H9 (cell line): ENCODE data around the gene HSD3B1. TPM values are rescaled to one million over a fixed set of nuclear protein-coding genes. Genes with fewer than 3 reads are reported as not detected.

Experiments
- DNase-seq: peaks from one replicate; pipeline ENCODE4 v3.0.0-alpha.2; 2017
- H2AFZ ChIP-seq: one replicate; pipeline ENCODE4 v1.6.1; 2013; ENCODE audit warnings: mild to moderate bottlenecking, low read length, control low read depth, moderate library complexity
- H2AK5ac ChIP-seq: 2 replicates; pipeline ENCODE4 v1.6.1; 2013; ENCODE audit warnings: low read length, control low read depth, mixed read lengths; ENCODE audit not compliant: insufficient read length
- H2BK120ac ChIP-seq: one replicate; pipeline ENCODE4 v1.6.1; 2013; ENCODE audit warnings: low read depth, mild to moderate bottlenecking, low read length, control low read depth, inconsistent platforms; ENCODE audit not compliant: poor library complexity, severe bottlenecking
- H2BK12ac ChIP-seq: 2 replicates; pipeline ENCODE4 v1.6.1; 2013; ENCODE audit warnings: low read length, control low read depth, mixed read lengths, low read depth; ENCODE audit not compliant: insufficient read length
- H2BK15ac ChIP-seq: 2 replicates; pipeline ENCODE4 v1.6.1; 2013; ENCODE audit warnings: low read depth, low read length, control low read depth
- H2BK20ac ChIP-seq: one replicate; pipeline ENCODE4 v1.6.1; 2013; ENCODE audit warnings: low read depth, mild to moderate bottlenecking, low read length, control low read depth, inconsistent platforms; ENCODE audit not compliant: poor library complexity, severe bottlenecking
- H2BK5ac ChIP-seq: 2 replicates; pipeline ENCODE4 v1.6.1; 2013; ENCODE audit warnings: low read length, control low read depth, mixed read lengths; ENCODE audit not compliant: insufficient read length
- H3K14ac ChIP-seq: 2 replicates; pipeline ENCODE4 v1.6.1; 2013; ENCODE audit warnings: low read length, control low read depth; ENCODE audit not compliant: insufficient read depth
- H3K18ac ChIP-seq: 2 replicates; pipeline ENCODE4 v1.6.1; 2013; ENCODE audit warnings: low read depth, mild to moderate bottlenecking, mixed read lengths, low read length, control low read depth; ENCODE audit not compliant: insufficient read length
- H3K23ac ChIP-seq: 2 replicates; pipeline ENCODE4 v1.6.1; 2013; ENCODE audit warnings: low read length, control low read depth, mixed read lengths, low read depth; ENCODE audit not compliant: insufficient read length
- H3K23me2 ChIP-seq: 2 replicates; pipeline ENCODE4 v1.6.1; 2013; ENCODE audit warnings: low read depth, mild to moderate bottlenecking, mixed read lengths, low read length, control low read depth; ENCODE audit not compliant: insufficient read length, poor library complexity, severe bottlenecking
- H3K27ac ChIP-seq: 2 replicates; pipeline ENCODE4 v1.5.1; 2013; ENCODE audit warnings: low read length, control low read depth, mixed read lengths, low read depth; ENCODE audit not compliant: insufficient read length
- H3K27me3 ChIP-seq: 2 replicates; pipeline ENCODE4 v1.6.1; 2013; ENCODE audit warnings: low read length, control low read depth, inconsistent platforms; ENCODE audit not compliant: insufficient read depth
- H3K4ac ChIP-seq: 2 replicates; pipeline ENCODE4 v1.6.1; 2013; ENCODE audit warnings: low read depth, mild to moderate bottlenecking, control low read depth, inconsistent platforms, low read length, moderate library complexity
- H3K4me1 ChIP-seq: 2 replicates; pipeline ENCODE4 v1.6.1; 2013; ENCODE audit warnings: low read length, control low read depth, inconsistent platforms; ENCODE audit not compliant: insufficient read depth
- H3K4me2 ChIP-seq: 2 replicates; pipeline ENCODE4 v1.6.1; 2013; ENCODE audit warnings: low read length, control low read depth, mixed read lengths; ENCODE audit not compliant: insufficient read length, insufficient read depth
- H3K56ac ChIP-seq: 2 replicates; pipeline ENCODE4 v1.6.1; 2013; ENCODE audit warnings: low read depth, mild to moderate bottlenecking, mixed read lengths, low read length, control low read depth; ENCODE audit not compliant: insufficient read length
- H3K79me1 ChIP-seq: 2 replicates; pipeline ENCODE4 v1.6.1; 2013; ENCODE audit warnings: low read depth, mild to moderate bottlenecking, moderate library complexity, low read length, control low read depth, inconsistent platforms; ENCODE audit not compliant: insufficient read depth, poor library complexity, severe bottlenecking
- H3K79me2 ChIP-seq: 2 replicates; pipeline ENCODE4 v1.6.1; 2013; ENCODE audit warnings: low read length, control low read depth, inconsistent platforms; ENCODE audit not compliant: insufficient read depth
- H3K9ac ChIP-seq: 2 replicates; pipeline ENCODE4 v1.6.1; 2013; ENCODE audit warnings: low read length, control low read depth, mixed read lengths; ENCODE audit not compliant: insufficient read length; ENCODE audit errors: extremely low read depth
- H3K9me3 ChIP-seq: one replicate; pipeline ENCODE4 v1.6.1; 2013; ENCODE audit warnings: low read depth, low read length, inconsistent platforms; ENCODE audit not compliant: control insufficient read depth
- H3T11ph ChIP-seq: one replicate; pipeline ENCODE4 v1.6.1; 2013; ENCODE audit warnings: mild to moderate bottlenecking, low read length, control low read depth, inconsistent platforms
- H4K20me1 ChIP-seq: one replicate; pipeline ENCODE4 v1.6.1; 2013; ENCODE audit not compliant: control insufficient read depth, insufficient read length, insufficient read depth
- H4K5ac ChIP-seq: 2 replicates; pipeline ENCODE4 v1.6.1; 2013; ENCODE audit warnings: low read depth, mild to moderate bottlenecking, mixed read lengths, low read length, control low read depth; ENCODE audit not compliant: insufficient read length
- H4K8ac ChIP-seq: replicated peaks from 2 replicates; pipeline ENCODE4 v1.6.1; 2013; ENCODE audit warnings: low read length, control low read depth, mixed read lengths, low read depth; ENCODE audit not compliant: insufficient read length
- H4K91ac ChIP-seq: 2 replicates; pipeline ENCODE4 v1.6.1; 2013; ENCODE audit warnings: low read depth, mild to moderate bottlenecking, moderate library complexity, mixed read lengths, low read length, control low read depth; ENCODE audit not compliant: insufficient read length
- H3K27ac Mint-ChIP-seq, 3 experiments: 2 replicates in 2 of 3; 3 replicates in 1 of 3; pipeline ENCODE4 v1.8.0; 2020 to 2021; ENCODE audit warnings: mixed read lengths in 3 of 3, mild to moderate bottlenecking in 1 of 3, moderate library complexity in 1 of 3
- H3K27me3 Mint-ChIP-seq: 2 replicates; pipeline ENCODE4 v1.8.0; 2021; ENCODE audit warnings: low read depth, mild to moderate bottlenecking, moderate library complexity, mixed read lengths
- H3K36me3 Mint-ChIP-seq, 3 experiments: 2 replicates in 2 of 3; 3 replicates in 1 of 3; pipeline ENCODE4 v1.8.0; 2020 to 2021; ENCODE audit warnings: low read depth in 3 of 3, mixed read lengths in 3 of 3; ENCODE audit not compliant: insufficient read depth in 1 of 3
- H3K4me1 Mint-ChIP-seq, 2 experiments: 2 replicates each; pipeline ENCODE4 v1.8.0; 2020; ENCODE audit warnings: mixed read lengths in 2 of 2
- H3K4me3 Mint-ChIP-seq, 2 experiments: 2 replicates in 1 of 2; 3 replicates in 1 of 2; pipeline ENCODE4 v1.8.0; 2020 to 2021; ENCODE audit warnings: mild to moderate bottlenecking in 2 of 2, mixed read lengths in 2 of 2, moderate library complexity in 1 of 2
- H3K9me3 Mint-ChIP-seq, 2 experiments: 2 replicates in 1 of 2; 3 replicates in 1 of 2; pipeline ENCODE4 v1.8.0; 2020; ENCODE audit warnings: mild to moderate bottlenecking in 2 of 2, mixed read lengths in 2 of 2, moderate library complexity in 1 of 2
- WGBS: extraction: QIAGEN DNeasy Blood & Tissue Kit; methylation state at CpG from one replicate; pipeline ENCODE4 v1.1.7; 2013; ENCODE audit warnings: missing lambda C conversion rate, low lambda C conversion rate, mixed read lengths; ENCODE audit not compliant: insufficient read length; ENCODE audit errors: extremely low coverage; 5-methylcytosine and 5-hydroxymethylcytosine counted together
- total RNA-seq: library from RNA; stranded (reverse); gene quantifications from 2 replicates; pipeline ENCODE4 v1.2.1, GENCODE V29; 2021
- TF ChIP-seq, protein P1 (sequence below): fragments of 200-600 bp; sonication (generic); conservative IDR thresholded peaks from 3 replicates; pipeline ENCODE4 v1.8.0; 2021; ENCODE audit warnings: antibody characterized with exemption, mild to moderate bottlenecking

The HSD3B1 gene
- total RNA-seq, 1 experiment from 2014 or later = not detected

DNA sequence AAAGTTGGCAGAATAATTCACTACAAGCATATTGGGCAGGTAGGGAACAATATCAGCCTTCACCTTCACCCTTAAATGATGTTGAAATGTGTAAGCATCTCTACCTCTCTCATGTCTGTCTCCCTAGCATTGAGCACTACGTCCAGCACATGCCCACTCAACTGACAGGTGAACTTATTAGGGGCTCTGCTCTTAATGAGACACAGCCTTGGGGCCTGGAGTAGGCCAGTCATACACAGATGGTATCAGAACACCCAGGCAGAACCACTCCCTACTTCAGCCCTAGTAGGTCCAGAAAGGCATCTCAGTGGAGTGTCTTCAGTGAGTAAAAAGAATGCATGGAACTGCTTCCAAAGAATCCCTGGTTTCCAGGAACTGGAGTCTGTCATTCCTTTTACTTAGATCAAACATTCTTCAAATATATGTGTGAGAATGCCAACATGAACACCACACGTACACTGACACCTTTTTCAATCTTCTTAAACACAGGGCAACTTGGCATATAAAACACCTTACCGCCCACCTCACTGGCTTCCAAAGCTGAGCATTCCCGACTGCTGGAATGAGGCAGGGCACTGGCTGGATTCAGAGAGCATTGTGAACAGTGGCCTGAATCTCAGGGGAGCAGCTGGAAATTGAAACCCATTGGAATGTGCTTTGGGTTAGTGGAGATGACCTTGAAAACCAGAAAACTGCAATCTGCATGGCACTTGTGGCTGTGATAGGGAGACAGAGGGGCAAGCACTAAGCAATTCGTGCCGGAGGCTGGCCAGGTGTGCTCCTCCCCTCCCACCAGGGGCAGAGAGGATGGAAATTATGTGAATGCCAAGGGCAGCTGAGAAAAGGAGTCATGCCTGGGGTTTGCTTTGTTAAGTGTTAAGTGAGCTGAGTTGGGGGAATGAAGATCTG lies 24.2 kb upstream of the HSD3B1 start:
- H2BK12ac ChIP-seq = no peak overlapping the region
- no peaks in the 10 kb centered on the region for H3K9me3 ChIP-seq
- Mint-ChIP-seq H3K4me1 (peaks cover 13 to 14% of the 10 kb centered on the region in 2 experiments), H3K4me3 (no peak overlapping the region), H3K27me3 (peaks cover 2% of the 10 kb centered on the region; the same call in 1 of the 2 replicates), H3K27ac (no peak overlapping the region), H3K9me3 (no peaks in the 10 kb centered on the region), H3K36me3 (no peaks in the 10 kb centered on the region)
- WGBS = no CpG with 5 or more reads among the region's 6 CpGs
- peak; percentile 44 for DNase-seq
- H2BK120ac ChIP-seq = no peak overlapping the region
- no peaks in the 10 kb centered on the region for H4K20me1 ChIP-seq
- no peak overlapping the region for H4K91ac ChIP-seq
- no peak overlapping the region for H4K8ac ChIP-seq
- H3K79me2 ChIP-seq = no peaks in the 10 kb centered on the region
- no peak overlapping the region for H3K4me2 ChIP-seq
- H4K5ac ChIP-seq = no peak overlapping the region
- H3K79me1 ChIP-seq = no peaks in the 10 kb centered on the region
- H2AK5ac ChIP-seq = no peak overlapping the region
- no peak overlapping the region for H2AFZ ChIP-seq
- no peak overlapping the region for H3K27ac ChIP-seq
- peaks cover 2% of the 10 kb centered on the region; the same call in 1 of the 2 replicates for H3K4me1 ChIP-seq
- no peak overlapping the region for H2BK20ac ChIP-seq
- H3T11ph ChIP-seq = no peak overlapping the region
- no peak overlapping the region for H3K23ac ChIP-seq
- no peak overlapping the region for H3K9ac ChIP-seq
- H3K56ac ChIP-seq = no peak overlapping the region
- no peak overlapping the region for H2BK15ac ChIP-seq
- no peak overlapping the region for H2BK5ac ChIP-seq
- TF ChIP-seq, protein P1, sequence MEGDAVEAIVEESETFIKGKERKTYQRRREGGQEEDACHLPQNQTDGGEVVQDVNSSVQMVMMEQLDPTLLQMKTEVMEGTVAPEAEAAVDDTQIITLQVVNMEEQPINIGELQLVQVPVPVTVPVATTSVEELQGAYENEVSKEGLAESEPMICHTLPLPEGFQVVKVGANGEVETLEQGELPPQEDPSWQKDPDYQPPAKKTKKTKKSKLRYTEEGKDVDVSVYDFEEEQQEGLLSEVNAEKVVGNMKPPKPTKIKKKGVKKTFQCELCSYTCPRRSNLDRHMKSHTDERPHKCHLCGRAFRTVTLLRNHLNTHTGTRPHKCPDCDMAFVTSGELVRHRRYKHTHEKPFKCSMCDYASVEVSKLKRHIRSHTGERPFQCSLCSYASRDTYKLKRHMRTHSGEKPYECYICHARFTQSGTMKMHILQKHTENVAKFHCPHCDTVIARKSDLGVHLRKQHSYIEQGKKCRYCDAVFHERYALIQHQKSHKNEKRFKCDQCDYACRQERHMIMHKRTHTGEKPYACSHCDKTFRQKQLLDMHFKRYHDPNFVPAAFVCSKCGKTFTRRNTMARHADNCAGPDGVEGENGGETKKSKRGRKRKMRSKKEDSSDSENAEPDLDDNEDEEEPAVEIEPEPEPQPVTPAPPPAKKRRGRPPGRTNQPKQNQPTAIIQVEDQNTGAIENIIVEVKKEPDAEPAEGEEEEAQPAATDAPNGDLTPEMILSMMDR = no peak
- H3K23me2 ChIP-seq = no peaks in the 10 kb centered on the region
- H3K27me3 ChIP-seq = no peaks in the 10 kb centered on the region; the same call in 1 of the 2 replicates
- H3K18ac ChIP-seq = no peak overlapping the region
- no peak overlapping the region for H3K14ac ChIP-seq
- no peak overlapping the region for H3K4ac ChIP-seq
